Measurements from ENCODE around the gene ACBD6. TPM values are rescaled to one million over a fixed set of nuclear protein-coding genes. Genes with fewer than 3 reads are reported as not detected.

The ACBD6 gene
- total and polyA plus RNA-seq, 9 donors: 31.0 to 56.0 (median 42.7) TPM

GRCh38 chr1:180239145-180240096, 263.0 kb downstream of the ACBD6 start:
- Histone ChIP-seq H3K4me1 (ENCODE audit: insufficient read depth) (peaks cover under 1% of the 10 kb centered on the region), H3K27me3 (peaks cover 4% of the 10 kb centered on the region), H3K36me3 (no peaks in the 10 kb centered on the region), H3K27ac (no peak overlapping the region), H3K9me3 (no peaks in the 10 kb centered on the region), H3K4me3 (no peak overlapping the region)
- TF ChIP-seq POLR2A (IDR thresholded peaks at IDR 0.05) (no peak), EP300 (IDR thresholded peaks at IDR 0.05) (no peak)
- TF ChIP-seq, protein P1, sequence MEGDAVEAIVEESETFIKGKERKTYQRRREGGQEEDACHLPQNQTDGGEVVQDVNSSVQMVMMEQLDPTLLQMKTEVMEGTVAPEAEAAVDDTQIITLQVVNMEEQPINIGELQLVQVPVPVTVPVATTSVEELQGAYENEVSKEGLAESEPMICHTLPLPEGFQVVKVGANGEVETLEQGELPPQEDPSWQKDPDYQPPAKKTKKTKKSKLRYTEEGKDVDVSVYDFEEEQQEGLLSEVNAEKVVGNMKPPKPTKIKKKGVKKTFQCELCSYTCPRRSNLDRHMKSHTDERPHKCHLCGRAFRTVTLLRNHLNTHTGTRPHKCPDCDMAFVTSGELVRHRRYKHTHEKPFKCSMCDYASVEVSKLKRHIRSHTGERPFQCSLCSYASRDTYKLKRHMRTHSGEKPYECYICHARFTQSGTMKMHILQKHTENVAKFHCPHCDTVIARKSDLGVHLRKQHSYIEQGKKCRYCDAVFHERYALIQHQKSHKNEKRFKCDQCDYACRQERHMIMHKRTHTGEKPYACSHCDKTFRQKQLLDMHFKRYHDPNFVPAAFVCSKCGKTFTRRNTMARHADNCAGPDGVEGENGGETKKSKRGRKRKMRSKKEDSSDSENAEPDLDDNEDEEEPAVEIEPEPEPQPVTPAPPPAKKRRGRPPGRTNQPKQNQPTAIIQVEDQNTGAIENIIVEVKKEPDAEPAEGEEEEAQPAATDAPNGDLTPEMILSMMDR (IDR thresholded peaks at IDR 0.05): no peak
- 13 to 15% (median 13%) methylated on average over 10 of the region's 10 CpGs for WGBS, 3 donors
- intact Hi-C loops (cut with DNase I): no loop called here
- no peak for DNase-seq

GRCh38 chr1:180238675-180239074, 263.7 kb downstream of the ACBD6 start:
- Histone ChIP-seq H3K36me3 (no peaks in the 10 kb centered on the region), H3K27ac (no peak overlapping the region), H3K27me3 (peaks cover 5% of the 10 kb centered on the region), H3K4me1 (ENCODE audit: insufficient read depth) (peaks cover 2% of the 10 kb centered on the region), H3K9me3 (no peaks in the 10 kb centered on the region), H3K4me3 (no peak overlapping the region)
- DNase-seq: no peak
- TF ChIP-seq, protein P1 (IDR thresholded peaks at IDR 0.05): no peak
- TF ChIP-seq POLR2A (IDR thresholded peaks at IDR 0.05) (no peak), EP300 (IDR thresholded peaks at IDR 0.05) (no peak)
- 26 to 30% (median 28%) methylated on average over 7 of the region's 7 CpGs for WGBS, 3 donors
- intact Hi-C loops (cut with DNase I): no loop called here

Small RNA genes within 50 kb of the gene (microRNA-seq; reads per million reads assigned to microRNA genes)
- 0 to 0.47 (median 0.18) reads per million in 3 donors for gene MIR3121

Small RNA genes within 50 kb of the gene (small RNA-seq; reads per million reads assigned to genes)
- gene MIR3121 (0.15 reads per million), gene RF00019 (not detected)

Other genes with a start within 250 kb of the ACBD6 start
- not detected for gene OVAAL, start 56.4 kb upstream of the ACBD6 start, total RNA-seq
- not detected for gene OVAAL, start 56.4 kb upstream of the ACBD6 start, polyA plus RNA-seq
- 10 to 100 TPM; 15.0 to 34.1 (median 18.1) TPM for gene XPR1, start 129.4 kb upstream of the ACBD6 start, total RNA-seq
- gene XPR1, start 129.4 kb upstream of the ACBD6 start, polyA plus RNA-seq: 10 to 100 TPM in 1 of 2 donors, 1 to 10 TPM in 1; 5.7 to 17.3 TPM